ENCODE results near the gene TNK1. TPM values are rescaled to one million over a fixed set of nuclear protein-coding genes. Genes with fewer than 3 reads are reported as not detected.

Gene TNK1
- total RNA-seq, 1 experiment from 2014 or later: 10.1 TPM

GRCh38 chr17:7429722-7430121, 48.8 kb downstream of the TNK1 start:
- Mint-ChIP-seq H3K4me3 (no peak overlapping the region), H3K36me3 (ENCODE audit: insufficient read depth in 1 of 3, low read depth in 3 of 3) (no peaks in the 10 kb centered on the region), H3K4me1 (no peaks in the 10 kb centered on the region), H3K27ac (peak overlapping the region in 1 of 3 experiments; percentile 83; a peak in 1 of 7 replicates), H3K9me3 (no peaks in the 10 kb centered on the region; a peak in 1 of 5 replicates), H3K27me3 (ENCODE audit: low read depth) (peaks cover 17% of the 10 kb centered on the region)
- H3K18ac ChIP-seq (ENCODE audit: insufficient read length, low read depth, low read length): no peak overlapping the region
- no peak overlapping the region for H2BK20ac ChIP-seq (ENCODE audit: low read depth, low read length, poor library complexity, severe bottlenecking)
- H3K14ac ChIP-seq (ENCODE audit: insufficient read depth, low read length): no peak overlapping the region; the same call in 1 of the 2 replicates
- H3T11ph ChIP-seq (ENCODE audit: low read length): no peak overlapping the region
- no peak overlapping the region for H2BK5ac ChIP-seq (ENCODE audit: insufficient read length, low read length)
- no peak overlapping the region for H2BK12ac ChIP-seq (ENCODE audit: insufficient read length, low read depth, low read length)
- no peak overlapping the region for H2AFZ ChIP-seq (ENCODE audit: low read length)
- H3K79me2 ChIP-seq (ENCODE audit: insufficient read depth, low read length): no peaks in the 10 kb centered on the region
- no peaks in the 10 kb centered on the region for H3K23me2 ChIP-seq (ENCODE audit: insufficient read length, low read depth, low read length, poor library complexity, severe bottlenecking)
- no peak overlapping the region for H3K9ac ChIP-seq (ENCODE audit: extremely low read depth, insufficient read length, low read length)
- no peaks in the 10 kb centered on the region for H3K9me3 ChIP-seq (ENCODE audit: control insufficient read depth, low read depth, low read length)
- H3K79me1 ChIP-seq (ENCODE audit: insufficient read depth, low read depth, low read length, poor library complexity, severe bottlenecking): no peaks in the 10 kb centered on the region
- no peak overlapping the region for H3K23ac ChIP-seq (ENCODE audit: insufficient read length, low read depth, low read length)
- H4K5ac ChIP-seq (ENCODE audit: insufficient read length, low read depth, low read length): no peak overlapping the region
- no peak overlapping the region for H3K4me2 ChIP-seq (ENCODE audit: insufficient read depth, insufficient read length, low read length)
- no peak overlapping the region for H2BK15ac ChIP-seq (ENCODE audit: low read depth, low read length)
- H3K4me1 ChIP-seq (ENCODE audit: insufficient read depth, low read length): no peaks in the 10 kb centered on the region
- no peak overlapping the region for H3K56ac ChIP-seq (ENCODE audit: insufficient read length, low read depth, low read length)
- H2AK5ac ChIP-seq (ENCODE audit: insufficient read length, low read length): no peak overlapping the region
- H3K27me3 ChIP-seq (ENCODE audit: insufficient read depth, low read length): no peaks in the 10 kb centered on the region; the same call in 1 of the 2 replicates
- H4K91ac ChIP-seq (ENCODE audit: insufficient read length, low read depth, low read length): no peak overlapping the region
- H2BK120ac ChIP-seq (ENCODE audit: low read depth, low read length, poor library complexity, severe bottlenecking): no peak overlapping the region
- no peaks in the 10 kb centered on the region for H4K20me1 ChIP-seq (ENCODE audit: control insufficient read depth, insufficient read depth, insufficient read length)
- H3K27ac ChIP-seq (ENCODE audit: insufficient read length, low read depth, low read length): no peak overlapping the region
- WGBS (ENCODE audit: extremely low coverage, insufficient read length, low lambda C conversion rate): no CpG with 5 or more reads among the region's 10 CpGs
- no peak for TF ChIP-seq CTCF (conservative IDR thresholded peaks at IDR 0.05)
- no peak for DNase-seq
- H3K4ac ChIP-seq (ENCODE audit: low read depth, low read length): no peak overlapping the region
- H4K8ac ChIP-seq (replicated peaks; ENCODE audit: insufficient read length, low read depth, low read length): no peak overlapping the region

All from H9 (cell line).